Measurements from ENCODE around the gene DHX9.

- TF ChIP-seq CTCF (IDR thresholded peaks at IDR 0.05 in 4 of 5, conservative IDR thresholded peaks at IDR 0.05 in 1 of 5): no peak
- TF ChIP-seq POLR2A (IDR thresholded peaks at IDR 0.05): no peak
Measured at GRCh38 chr1:182794676-182795201, 44.4 kb upstream of the DHX9 start.

Data from gastrocnemius medialis (tissue), 4 donors.